Ovary (tissue), 3 donors: Measurements from ENCODE around the gene PCID2.

Experiments
- POLR2A ChIP-seq: fragments of 450-650 bp; IDR thresholded peaks from one replicate; pipeline ENCODE4 v1.6.1; 2017; ENCODE audit warnings: antibody characterized with exemption, mild to moderate bottlenecking, moderate library complexity
- TF ChIP-seq, protein P1 (sequence below), 3 donors: fragments of 450-650 bp in 2 of 3; fragments of 200-600 bp in 1 of 3; IDR thresholded peaks; one replicate each; pipeline versions ENCODE4 v1.5.1 to v1.8.0; 2016 to 2022; ENCODE audit warnings: antibody characterized with exemption in 3 of 3, mild to moderate bottlenecking in 1 of 3
- donor health status: DM: no; HTN: no; CAD: no.

DNA sequence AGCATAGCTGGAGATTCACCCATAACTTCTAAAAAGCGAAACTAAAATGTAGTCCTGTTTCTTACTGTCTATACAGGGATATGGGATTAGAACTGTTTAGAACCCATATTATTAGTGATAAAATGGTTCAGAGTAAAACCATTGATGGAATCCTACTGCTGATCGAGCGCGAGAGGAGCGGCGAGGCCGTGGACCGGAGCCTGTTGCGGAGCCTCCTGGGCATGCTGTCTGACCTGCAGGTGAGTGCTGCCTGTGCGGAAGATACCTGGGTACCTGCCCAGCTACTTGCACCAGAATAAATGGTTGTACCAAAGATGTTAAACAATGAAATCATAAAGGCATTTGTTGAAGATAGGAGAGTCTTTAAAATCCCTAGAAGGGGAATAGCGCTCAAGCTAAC lies 24.6 kb upstream of the PCID2 start:
- TF ChIP-seq, protein P1, sequence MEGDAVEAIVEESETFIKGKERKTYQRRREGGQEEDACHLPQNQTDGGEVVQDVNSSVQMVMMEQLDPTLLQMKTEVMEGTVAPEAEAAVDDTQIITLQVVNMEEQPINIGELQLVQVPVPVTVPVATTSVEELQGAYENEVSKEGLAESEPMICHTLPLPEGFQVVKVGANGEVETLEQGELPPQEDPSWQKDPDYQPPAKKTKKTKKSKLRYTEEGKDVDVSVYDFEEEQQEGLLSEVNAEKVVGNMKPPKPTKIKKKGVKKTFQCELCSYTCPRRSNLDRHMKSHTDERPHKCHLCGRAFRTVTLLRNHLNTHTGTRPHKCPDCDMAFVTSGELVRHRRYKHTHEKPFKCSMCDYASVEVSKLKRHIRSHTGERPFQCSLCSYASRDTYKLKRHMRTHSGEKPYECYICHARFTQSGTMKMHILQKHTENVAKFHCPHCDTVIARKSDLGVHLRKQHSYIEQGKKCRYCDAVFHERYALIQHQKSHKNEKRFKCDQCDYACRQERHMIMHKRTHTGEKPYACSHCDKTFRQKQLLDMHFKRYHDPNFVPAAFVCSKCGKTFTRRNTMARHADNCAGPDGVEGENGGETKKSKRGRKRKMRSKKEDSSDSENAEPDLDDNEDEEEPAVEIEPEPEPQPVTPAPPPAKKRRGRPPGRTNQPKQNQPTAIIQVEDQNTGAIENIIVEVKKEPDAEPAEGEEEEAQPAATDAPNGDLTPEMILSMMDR (IDR thresholded peaks at IDR 0.05): no peak
- no peak for TF ChIP-seq POLR2A
